GM19467 (cell line): ENCODE results near the gene SIGLEC6.

Experiments used
- ATAC-seq: cut with Tn5 transposase; IDR thresholded peaks from one replicate; pipeline ENCODE4 v1.9.1; 2021; ENCODE audit warnings: mild to moderate bottlenecking, moderate library complexity; ENCODE audit not compliant: unreplicated experiment

Gene SIGLEC6

GRCh38 chr19:51531349-51532315 lies at the start of gene SIGLEC6:
Gene SIGLEC6, minus strand, starts transcription at chr19:51531670. Its CDS starts 22 bp downstream, at chr19:51531648.
- no peak for ATAC-seq

GRCh38 chr19:51576850-51577249 lies 45.4 kb upstream of the SIGLEC6 start:
- no peak for ATAC-seq

- ATAC-seq, result no peak
Measured at GRCh38 chr19:51573331-51573730, 41.9 kb upstream of the SIGLEC6 start.

GRCh38 chr19:51572908-51573307 lies 41.4 kb upstream of the SIGLEC6 start:
- no peak for ATAC-seq

GRCh38 chr19:51572410-51572809 lies 40.9 kb upstream of the SIGLEC6 start:
- ATAC-seq, result no peak

DNA sequence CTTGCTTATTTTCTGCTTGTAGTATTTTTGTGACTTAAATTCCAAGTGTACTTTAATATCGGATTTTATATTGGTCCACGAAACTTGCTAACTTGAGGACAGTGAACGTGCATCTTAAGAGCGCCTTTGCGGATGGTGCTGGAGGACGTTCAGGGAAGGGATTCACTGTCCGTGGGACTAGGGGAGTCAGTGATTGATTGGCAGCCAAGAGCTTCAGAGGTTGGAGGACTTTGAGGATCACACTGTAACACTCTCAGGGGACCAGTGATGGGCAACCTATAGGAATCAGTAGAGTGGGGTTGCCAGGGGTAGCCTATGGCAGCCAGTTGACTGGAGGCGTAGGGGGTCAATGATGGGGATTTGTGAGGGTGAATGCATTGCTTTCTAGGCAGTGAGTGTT lies 40.1 kb upstream of the SIGLEC6 start:
- no peak for ATAC-seq

DNA sequence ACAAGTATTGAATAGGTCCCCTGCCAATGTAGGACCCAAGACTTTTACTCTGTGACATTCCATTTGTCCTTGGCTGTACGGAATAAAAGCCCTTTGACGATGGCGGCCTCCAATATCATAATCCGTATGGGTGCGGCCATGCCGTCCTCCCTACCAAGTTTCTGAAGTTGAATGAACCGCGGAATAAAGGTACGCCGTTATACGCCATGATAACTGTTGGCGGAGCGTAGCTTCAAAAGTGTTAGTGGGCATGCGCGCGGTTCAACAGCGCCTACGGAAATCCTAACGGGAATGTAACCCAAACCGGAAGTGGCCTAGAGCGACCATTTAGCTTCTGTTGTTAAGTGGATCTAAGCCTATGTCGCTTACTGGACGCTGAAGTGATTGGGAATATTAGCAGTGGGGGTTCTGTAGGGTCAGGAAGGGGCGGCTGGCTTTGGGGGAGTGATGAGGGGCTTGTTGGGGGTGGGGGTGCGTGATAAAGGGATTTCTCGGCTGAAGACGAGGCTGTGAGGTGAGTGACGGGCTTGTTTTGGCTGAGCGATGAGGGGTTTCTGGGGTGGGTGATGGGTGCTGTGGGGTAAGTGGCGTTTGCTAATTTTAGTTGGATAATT lies 39.6 kb upstream of the SIGLEC6 start, which contains the start of gene ZNF175:
Gene ZNF175 (plus strand): TSS at position 322 of the 614 bp plus-strand sequence. CDS start 2,047 bp downstream, outside the sequence.
- peak; percentile 83 for ATAC-seq

GRCh38 chr19:51568456-51568855 lies 37.0 kb upstream of the SIGLEC6 start:
- no peak for ATAC-seq

- ATAC-seq, result no peak
Measured at GRCh38 chr19:51567583-51567982, 36.1 kb upstream of the SIGLEC6 start.

GRCh38 chr19:51566489-51567100 lies 35.1 kb upstream of the SIGLEC6 start:
- no peak for ATAC-seq

- no peak for ATAC-seq
Measured at GRCh38 chr19:51565583-51565982, 34.1 kb upstream of the SIGLEC6 start.

DNA sequence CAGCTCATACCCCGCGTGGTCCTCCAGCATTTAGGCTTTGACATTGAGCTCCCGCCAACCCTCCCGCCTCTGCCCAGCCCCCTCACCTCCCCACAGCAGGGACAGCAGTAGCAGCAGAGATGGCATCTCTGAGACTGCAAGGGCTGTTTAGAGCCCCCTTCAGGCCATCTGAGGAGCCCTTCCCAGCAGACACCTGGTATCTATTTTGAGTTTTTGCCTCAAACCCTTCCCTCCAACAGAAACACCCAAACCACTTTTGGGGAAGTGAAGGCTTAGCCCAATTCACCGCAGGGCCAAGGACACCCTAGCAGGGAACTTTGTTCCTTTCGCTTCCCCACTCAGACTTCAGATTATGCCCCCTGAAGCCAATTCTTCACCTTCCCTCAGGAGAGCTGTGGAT lies 33.3 kb upstream of the SIGLEC6 start:
- no peak for ATAC-seq

DNA sequence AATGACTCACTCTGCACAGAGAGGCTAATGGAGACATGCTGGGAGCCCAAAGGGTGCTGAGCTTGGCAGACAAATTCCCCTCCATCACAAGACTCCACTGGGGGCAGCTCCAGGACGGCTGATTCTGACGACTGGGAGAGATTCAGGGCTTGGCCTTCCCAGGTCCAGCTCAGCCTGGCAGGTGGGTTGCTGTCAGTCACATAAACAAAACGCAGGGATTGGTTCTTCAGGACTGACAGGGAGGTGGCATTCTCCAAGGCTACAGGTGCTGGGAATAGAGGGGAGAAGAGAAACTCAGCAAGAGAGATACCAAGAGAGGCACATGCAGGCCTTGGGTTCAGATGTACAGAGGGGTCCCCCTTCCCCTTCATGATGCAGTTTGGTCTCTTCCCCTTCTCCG lies 28.9 kb upstream of the SIGLEC6 start:
- no peak for ATAC-seq

DNA sequence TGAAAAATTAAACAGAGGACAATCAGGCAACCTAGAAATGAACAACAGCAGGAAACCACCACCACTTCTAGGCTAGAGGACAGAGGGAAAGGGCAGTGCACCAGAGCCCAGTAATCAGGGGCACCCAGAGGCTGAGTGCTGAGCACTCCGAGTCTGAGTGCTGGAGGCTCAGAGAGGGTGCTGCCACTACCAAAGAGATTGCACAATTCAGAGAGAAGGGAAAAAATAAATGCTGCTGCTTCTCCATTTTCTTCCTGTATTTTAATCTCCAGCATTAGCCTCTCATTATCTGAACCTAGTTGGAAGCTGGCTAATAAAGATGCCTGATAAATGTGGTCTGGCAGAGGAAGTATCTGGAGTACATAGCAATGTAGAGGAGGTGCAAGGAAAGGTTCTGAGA lies 27.8 kb upstream of the SIGLEC6 start:
- no peak for ATAC-seq

GRCh38 chr19:51552996-51553725 lies 21.7 kb upstream of the SIGLEC6 start:
- ATAC-seq, result no peak

GRCh38 chr19:51552608-51552995 lies 21.1 kb upstream of the SIGLEC6 start:
- no peak for ATAC-seq

DNA sequence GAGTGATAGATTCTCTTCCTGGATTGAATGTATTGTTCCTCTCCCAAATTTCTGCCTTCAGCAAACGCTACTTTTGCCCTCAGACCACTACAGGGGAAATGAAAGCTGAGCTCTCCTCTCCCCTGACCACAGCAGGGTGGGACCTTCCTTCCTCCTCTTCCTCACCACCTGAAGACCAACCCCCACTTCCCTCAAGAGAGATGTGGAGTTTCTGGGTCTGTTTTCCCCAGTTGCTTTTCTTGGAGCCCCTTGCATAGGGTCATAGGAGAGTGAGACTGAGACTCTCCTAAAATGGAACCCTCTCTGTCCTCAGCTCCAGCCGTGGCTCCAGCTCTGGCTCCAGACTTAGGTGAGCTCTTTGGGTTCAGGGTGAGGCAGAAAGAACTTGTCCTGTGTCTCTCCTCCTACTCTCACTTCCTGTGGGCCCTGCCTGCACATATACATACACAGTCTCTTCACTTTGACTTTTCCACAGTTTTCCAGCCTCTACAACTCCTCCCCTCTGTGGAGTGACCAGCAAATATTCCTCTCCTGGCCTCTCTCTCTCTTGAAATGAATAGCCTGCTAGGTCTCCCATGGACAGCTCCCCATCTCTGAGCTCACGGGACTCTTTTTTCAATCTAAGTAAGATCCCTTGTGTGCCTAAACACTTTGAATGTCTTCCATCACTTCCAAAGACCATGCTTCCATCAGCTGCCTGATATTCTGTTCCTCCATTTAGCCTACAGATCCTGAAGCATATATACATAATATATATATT lies 20.4 kb upstream of the SIGLEC6 start:
- ATAC-seq, result no peak

GRCh38 chr19:51550848-51551672 lies 19.6 kb upstream of the SIGLEC6 start:
- no peak for ATAC-seq
